Thoracic aorta (tissue), 2 donors: Measurements from ENCODE around the gene UBE2R2. TPM values are rescaled to one million over a fixed set of nuclear protein-coding genes. Genes with fewer than 3 reads are reported as not detected.

Source experiments
- ATAC-seq: fragments of 150-250 bp; one replicate; pipeline ENCODE4 v1.8.0; 2017; ENCODE audit warnings: low read depth; ENCODE audit not compliant: insufficient number of reproducible peaks, low FRiP score
- DNase-seq: peaks from one replicate; pipeline ENCODE4 v3.0.0-alpha.2; 2020; ENCODE audit warnings: low spot score
- H3K27ac ChIP-seq, 2 donors: fragments of 200-600 bp; sonication (generic); 1 replicate in 1 of 2; 2 replicates in 1 of 2; pipeline ENCODE4 v1.5.1; 2016; ENCODE audit warnings: mild to moderate bottlenecking in 2 of 2, moderate library complexity in 2 of 2
- H3K27me3 ChIP-seq: fragments of 200-600 bp; sonication (generic); replicated peaks from 2 replicates; pipeline ENCODE4 v1.6.0; 2016; ENCODE audit warnings: mild to moderate bottlenecking; ENCODE audit not compliant: insufficient read depth
- H3K36me3 ChIP-seq: fragments of 200-600 bp; sonication (generic); one replicate; pipeline ENCODE4 v1.5.1; 2016
- H3K4me1 ChIP-seq, 2 donors: fragments of 200-600 bp; sonication (generic); 1 replicate in 1 of 2; 2 replicates in 1 of 2; pipeline versions ENCODE4 v1.5.1 to v1.6.0; 2016; ENCODE audit warnings: low read depth in 2 of 2, mild to moderate bottlenecking in 1 of 2; ENCODE audit not compliant: control insufficient read depth in 1 of 2
- H3K4me3 ChIP-seq: fragments of 200-600 bp; sonication (generic); 2 replicates; pipeline ENCODE4 v1.5.1; 2016; ENCODE audit warnings: mild to moderate bottlenecking
- H3K9me3 ChIP-seq: fragments of 200-600 bp; sonication (generic); 2 replicates; pipeline ENCODE4 v1.5.1; 2016
- total RNA-seq, 2 donors: library from RNA; depleted of rRNA; stranded (reverse); fragments of >200 nt; gene quantifications; one replicate each; pipeline versions ENCODE4 v1.1.0 to v1.2.3, GENCODE V29; 2016
- TF ChIP-seq, protein P1 (sequence below): fragments of 200-600 bp; sonication (generic); IDR thresholded peaks from one replicate; pipeline ENCODE4 v1.5.1; 2019; ENCODE audit warnings: antibody characterized with exemption

Gene UBE2R2
- total RNA-seq, 2 donors from 2014 or later = 21.3 to 32.5 TPM

DNA sequence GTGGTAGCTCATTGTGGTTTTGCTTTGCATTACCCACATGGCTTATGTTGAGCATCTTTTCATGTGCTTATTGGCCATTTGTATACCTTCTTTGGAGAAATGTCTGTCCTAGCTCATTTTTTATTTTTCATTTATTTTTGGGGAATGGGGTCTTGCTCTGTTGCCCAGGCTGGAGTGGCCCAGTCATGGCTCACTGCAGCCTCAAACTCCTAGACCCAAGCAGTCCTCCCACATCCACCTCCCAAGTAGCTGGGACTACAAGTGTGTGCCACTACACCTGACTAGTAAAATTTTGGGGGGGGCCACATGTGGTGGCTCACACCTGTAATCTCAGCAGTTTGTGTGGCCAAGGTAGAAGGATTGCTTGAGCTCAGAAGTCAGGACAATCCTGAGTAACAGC, 77.4 kb downstream of the UBE2R2 start:
- TF ChIP-seq, protein P1, sequence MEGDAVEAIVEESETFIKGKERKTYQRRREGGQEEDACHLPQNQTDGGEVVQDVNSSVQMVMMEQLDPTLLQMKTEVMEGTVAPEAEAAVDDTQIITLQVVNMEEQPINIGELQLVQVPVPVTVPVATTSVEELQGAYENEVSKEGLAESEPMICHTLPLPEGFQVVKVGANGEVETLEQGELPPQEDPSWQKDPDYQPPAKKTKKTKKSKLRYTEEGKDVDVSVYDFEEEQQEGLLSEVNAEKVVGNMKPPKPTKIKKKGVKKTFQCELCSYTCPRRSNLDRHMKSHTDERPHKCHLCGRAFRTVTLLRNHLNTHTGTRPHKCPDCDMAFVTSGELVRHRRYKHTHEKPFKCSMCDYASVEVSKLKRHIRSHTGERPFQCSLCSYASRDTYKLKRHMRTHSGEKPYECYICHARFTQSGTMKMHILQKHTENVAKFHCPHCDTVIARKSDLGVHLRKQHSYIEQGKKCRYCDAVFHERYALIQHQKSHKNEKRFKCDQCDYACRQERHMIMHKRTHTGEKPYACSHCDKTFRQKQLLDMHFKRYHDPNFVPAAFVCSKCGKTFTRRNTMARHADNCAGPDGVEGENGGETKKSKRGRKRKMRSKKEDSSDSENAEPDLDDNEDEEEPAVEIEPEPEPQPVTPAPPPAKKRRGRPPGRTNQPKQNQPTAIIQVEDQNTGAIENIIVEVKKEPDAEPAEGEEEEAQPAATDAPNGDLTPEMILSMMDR = no peak
- DNase-seq (no peak), ATAC-seq (no peak)
- Histone ChIP-seq H3K4me1 (no peaks in the 10 kb centered on the region), H3K27ac (no peak overlapping the region), H3K36me3 (peaks cover 10% of the 10 kb centered on the region), H3K9me3 (no peaks in the 10 kb centered on the region), H3K27me3 (no peaks in the 10 kb centered on the region), H3K4me3 (no peak overlapping the region)

DNA sequence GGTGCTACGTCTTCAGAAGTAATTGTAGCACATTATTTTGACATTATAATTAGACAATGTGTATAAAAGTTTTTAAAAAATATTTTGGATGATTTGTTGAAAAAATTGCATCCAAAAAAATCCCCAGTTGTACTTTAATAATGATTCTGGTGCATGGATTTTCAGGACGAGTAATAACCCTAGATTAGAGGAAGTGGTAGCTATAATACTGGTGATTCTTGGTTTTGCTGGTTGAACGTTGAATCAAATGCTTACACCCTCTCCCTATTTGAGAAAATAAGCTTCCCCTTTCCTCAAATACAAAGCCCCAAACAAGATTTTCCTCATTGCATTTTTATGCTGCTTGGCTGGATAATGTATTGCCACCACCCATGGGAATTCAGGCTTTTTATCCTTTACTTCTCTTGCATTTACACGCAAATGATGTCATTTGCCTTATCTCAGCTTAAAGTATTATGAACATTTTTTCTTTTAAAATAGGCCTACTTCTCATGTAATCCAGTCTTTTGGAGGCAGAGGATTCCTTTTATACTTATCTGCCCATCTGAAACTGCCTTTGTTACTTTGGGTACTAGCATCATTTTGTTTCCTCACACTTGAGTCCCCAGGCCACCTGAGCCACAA, 86.3 kb downstream of the UBE2R2 start:
- H3K4me3 ChIP-seq = no peak overlapping the region
- no peaks in the 10 kb centered on the region for H3K27me3 ChIP-seq
- no peaks in the 10 kb centered on the region for H3K9me3 ChIP-seq
- H3K4me1 ChIP-seq = peaks cover 7 to 23% of the 10 kb centered on the region in 2 donors
- TF ChIP-seq, protein P1 = no peak
- H3K36me3 ChIP-seq = no peaks in the 10 kb centered on the region
- DNase-seq (no peak), ATAC-seq (no peak)
- H3K27ac ChIP-seq = no peak overlapping the region

DNA sequence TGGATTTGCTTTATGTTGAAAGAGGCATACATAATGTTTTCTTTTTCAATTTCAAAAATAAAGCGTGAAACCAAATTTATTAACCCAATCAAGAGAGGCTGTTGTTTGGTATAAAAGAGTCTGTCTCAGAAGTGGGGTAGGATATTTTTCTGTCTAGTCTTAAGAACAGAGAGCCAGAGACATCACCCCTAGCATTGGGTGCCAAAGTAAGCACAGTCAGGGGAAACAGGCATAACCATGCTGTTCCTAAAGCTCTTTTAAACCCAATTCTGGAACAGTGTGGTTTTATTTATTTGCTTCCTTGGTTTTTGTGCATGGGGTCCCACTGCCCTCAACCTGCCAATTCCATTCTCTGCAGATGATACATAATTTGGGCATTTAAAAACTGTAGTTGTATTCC, 88.2 kb downstream of the UBE2R2 start:
- H3K27me3 ChIP-seq = no peaks in the 10 kb centered on the region
- H3K4me3 ChIP-seq = no peak overlapping the region
- H3K36me3 ChIP-seq = no peaks in the 10 kb centered on the region
- no peak for ATAC-seq
- H3K27ac ChIP-seq = no peak overlapping the region
- TF ChIP-seq, protein P1 = no peak
- H3K4me1 ChIP-seq = peaks cover 7 to 23% of the 10 kb centered on the region in 2 donors
- H3K9me3 ChIP-seq = no peaks in the 10 kb centered on the region
- DNase-seq = no peak

DNA sequence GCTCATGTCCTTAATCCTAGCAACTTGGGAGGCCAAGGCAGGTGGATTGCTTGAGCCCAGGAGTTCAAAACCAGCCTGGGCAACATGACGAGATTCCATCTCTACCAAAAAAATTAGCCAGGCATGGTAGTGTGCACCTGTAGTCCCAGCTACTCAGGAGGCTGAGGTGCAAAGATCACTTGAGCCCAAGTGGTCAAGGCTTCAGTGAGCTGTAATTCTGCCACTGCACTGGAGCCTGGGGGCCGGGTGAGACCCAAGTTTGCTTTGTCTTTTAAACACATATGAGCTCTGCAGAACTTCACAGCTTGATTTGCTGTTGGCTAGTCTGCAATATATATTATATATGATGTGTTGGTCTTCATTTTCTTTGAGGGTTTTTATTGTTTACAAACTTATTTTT, 89.8 kb downstream of the UBE2R2 start:
- H3K27me3 ChIP-seq = no peaks in the 10 kb centered on the region
- ATAC-seq (no peak), DNase-seq (no peak)
- TF ChIP-seq, protein P1 = no peak
- H3K36me3 ChIP-seq = peaks cover under 1% of the 10 kb centered on the region
- H3K4me3 ChIP-seq = no peak overlapping the region
- no peaks in the 10 kb centered on the region for H3K9me3 ChIP-seq
- no peak overlapping the region for H3K27ac ChIP-seq
- H3K4me1 ChIP-seq = peaks cover 7 to 23% of the 10 kb centered on the region in 2 donors

GRCh38 chr9:33907347-33907746, 90.4 kb downstream of the UBE2R2 start:
- no peaks in the 10 kb centered on the region for H3K9me3 ChIP-seq
- TF ChIP-seq, protein P1 = no peak
- ATAC-seq (no peak), DNase-seq (no peak)
- peaks cover 5% of the 10 kb centered on the region for H3K36me3 ChIP-seq
- H3K4me1 ChIP-seq = peaks cover 7 to 23% of the 10 kb centered on the region in 2 donors
- no peak overlapping the region for H3K27ac ChIP-seq
- H3K4me3 ChIP-seq = no peak overlapping the region
- H3K27me3 ChIP-seq = no peaks in the 10 kb centered on the region
